HepG2 (cell line): ENCODE data around the gene TESK1. TPM values are rescaled to one million over a fixed set of nuclear protein-coding genes. Genes with fewer than 3 reads are reported as not detected.

Experiments used
- HDAC1 ChIP-seq: sonication (generic); formaldehyde crosslinking; IDR thresholded peaks from 2 replicates; pipeline ENCODE4 v1.5.1; 2020; ENCODE audit warnings: mild to moderate bottlenecking, missing genetic modification reagents
- HNRNPL ChIP-seq: fragments of 200-400 bp; formaldehyde crosslinking; IDR thresholded peaks from 2 replicates; pipeline ENCODE4 v1.6.1; 2017; ENCODE audit warnings: mild to moderate bottlenecking, low read depth, low read length
- KAT7 ChIP-seq: IDR thresholded peaks from 2 replicates; pipeline ENCODE4 v1.6.1; 2018; ENCODE audit warnings: borderline replicate concordance, missing compliant biosample characterization
- NFKB2 ChIP-seq: sonication (generic); formaldehyde crosslinking; IDR thresholded peaks from 2 replicates; pipeline ENCODE4 v1.4.0; 2020; ENCODE audit warnings: missing genetic modification reagents, borderline replicate concordance
- NONO ChIP-seq, 2 experiments: fragments of 450-650 bp in 1 of 2; sonication (generic) in 1 of 2; formaldehyde crosslinking in 1 of 2; IDR thresholded peaks in 1 of 2; conservative IDR thresholded peaks in 1 of 2; 2 replicates each; pipeline versions ENCODE4 v1.6.1 to v1.8.0; 2017 to 2022; ENCODE audit warnings: mild to moderate bottlenecking in 1 of 2, missing genetic modification reagents in 1 of 2, moderate library complexity in 1 of 2
- ZKSCAN8 ChIP-seq: IDR thresholded peaks from 2 replicates; pipeline ENCODE4 v1.6.1; 2016; ENCODE audit warnings: borderline replicate concordance, missing genetic modification reagents, missing compliant biosample characterization
- ZMYM4 ChIP-seq: sonication (generic); formaldehyde crosslinking; IDR thresholded peaks from 2 replicates; pipeline ENCODE4 v1.8.1; 2023; ENCODE audit warnings: mild to moderate bottlenecking, missing genetic modification reagents
- ZNF121 ChIP-seq: sonication (generic); formaldehyde crosslinking; IDR thresholded peaks from 2 replicates; pipeline ENCODE4 v1.5.0; 2020; ENCODE audit warnings: mild to moderate bottlenecking, missing genetic modification reagents
- polyA plus RNA-seq, 8 experiments: library from polyadenylated mRNA; depleted of rRNA in 3 of 8; stranded (reverse) in 7 of 8; unstranded in 1 of 8; fragments of >200 nt; fragmentation: Illumina TruSeq in 4 of 8; extraction: Trizol in 4 of 8; gene quantifications; 2 replicates each; pipeline versions ENCODE4 v1.2.1 to v1.2.3, GENCODE V29; 2011 to 2016; ENCODE audit warnings: low read depth in 4 of 8, missing spikeins in 1 of 8, mixed read lengths in 1 of 8; ENCODE audit not compliant: insufficient read depth in 1 of 8
- total RNA-seq, 5 experiments: library from RNA; depleted of rRNA; stranded (reverse); fragments of >200 nt; fragmentation: Illumina TruSeq; extraction: Trizol; gene quantifications; 2 replicates each; pipeline ENCODE4 v1.2.3, GENCODE V29; 2016; ENCODE audit warnings: low read depth in 1 of 5
- TF ChIP-seq, protein P1 (sequence below): sonication (generic); formaldehyde crosslinking; IDR thresholded peaks from 2 replicates; pipeline ENCODE4 v1.4.0; 2020; ENCODE audit warnings: mild to moderate bottlenecking, missing genetic modification reagents
- TF ChIP-seq, protein P2 (sequence below): sonication (generic); formaldehyde crosslinking; IDR thresholded peaks from 2 replicates; pipeline ENCODE4 v1.5.0; 2020; ENCODE audit warnings: missing genetic modification reagents, mild to moderate bottlenecking, borderline replicate concordance
- TF ChIP-seq, protein P3 (sequence below): sonication (generic); formaldehyde crosslinking; conservative IDR thresholded peaks from 2 replicates; pipeline ENCODE4 v1.4.0; 2020; ENCODE audit warnings: mild to moderate bottlenecking, missing genetic modification reagents, moderate library complexity
- TF ChIP-seq, protein P4 (sequence below): sonication (generic); formaldehyde crosslinking; IDR thresholded peaks from 2 replicates; pipeline ENCODE4 v1.5.0; 2020; ENCODE audit warnings: missing genetic modification reagents
- TF ChIP-seq, protein P5 (sequence below): sonication (generic); formaldehyde crosslinking; conservative IDR thresholded peaks from 2 replicates; pipeline ENCODE4 v1.4.0; 2020; ENCODE audit warnings: missing genetic modification reagents

Gene TESK1
- total and polyA plus RNA-seq, 2 of the 13 experiments (the other 11 are each of a cell fraction or from before 2014, with no cell fraction given): 7.3 to 13.6 TPM

GRCh38 chr9:35658137-35658967 is 53.3 kb downstream of the TESK1 start, which contains the start of gene CCDC107 (continued):
- TF ChIP-seq ZMYM4 (CRISPR knock-in tag) (peak; percentile 41; the same call in 1 of the 2 replicates), KAT7 (peak; percentile 70; the same call in 1 of the 2 replicates), NONO (IDR thresholded peaks at IDR 0.05) (no peak), NONO (CRISPR knock-in tag; conservative IDR thresholded peaks at IDR 0.05) (peak; percentile 84), NFKB2 (CRISPR knock-in tag) (no peak), ZNF121 (CRISPR knock-in tag) (peak; percentile 73), HNRNPL (peak; percentile 40; the same call in 1 of the 2 replicates), HDAC1 (CRISPR knock-in tag) (no peak; the same call in 1 of the 2 replicates), ZKSCAN8 (CRISPR knock-in tag) (peak; percentile 62; the same call in 1 of the 2 replicates)
- TF ChIP-seq, protein P1, sequence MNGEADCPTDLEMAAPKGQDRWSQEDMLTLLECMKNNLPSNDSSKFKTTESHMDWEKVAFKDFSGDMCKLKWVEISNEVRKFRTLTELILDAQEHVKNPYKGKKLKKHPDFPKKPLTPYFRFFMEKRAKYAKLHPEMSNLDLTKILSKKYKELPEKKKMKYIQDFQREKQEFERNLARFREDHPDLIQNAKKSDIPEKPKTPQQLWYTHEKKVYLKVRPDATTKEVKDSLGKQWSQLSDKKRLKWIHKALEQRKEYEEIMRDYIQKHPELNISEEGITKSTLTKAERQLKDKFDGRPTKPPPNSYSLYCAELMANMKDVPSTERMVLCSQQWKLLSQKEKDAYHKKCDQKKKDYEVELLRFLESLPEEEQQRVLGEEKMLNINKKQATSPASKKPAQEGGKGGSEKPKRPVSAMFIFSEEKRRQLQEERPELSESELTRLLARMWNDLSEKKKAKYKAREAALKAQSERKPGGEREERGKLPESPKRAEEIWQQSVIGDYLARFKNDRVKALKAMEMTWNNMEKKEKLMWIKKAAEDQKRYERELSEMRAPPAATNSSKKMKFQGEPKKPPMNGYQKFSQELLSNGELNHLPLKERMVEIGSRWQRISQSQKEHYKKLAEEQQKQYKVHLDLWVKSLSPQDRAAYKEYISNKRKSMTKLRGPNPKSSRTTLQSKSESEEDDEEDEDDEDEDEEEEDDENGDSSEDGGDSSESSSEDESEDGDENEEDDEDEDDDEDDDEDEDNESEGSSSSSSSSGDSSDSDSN (CRISPR knock-in tag): peak; percentile 88
- TF ChIP-seq, protein P2, sequence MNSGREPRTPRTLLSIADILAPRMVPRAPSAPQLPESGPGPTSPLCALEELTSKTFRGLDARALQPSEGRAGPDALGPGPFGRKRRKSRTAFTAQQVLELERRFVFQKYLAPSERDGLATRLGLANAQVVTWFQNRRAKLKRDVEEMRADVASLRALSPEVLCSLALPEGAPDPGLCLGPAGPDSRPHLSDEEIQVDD (CRISPR knock-in tag): no peak; the same call in 1 of the 2 replicates
- TF ChIP-seq, protein P3, sequence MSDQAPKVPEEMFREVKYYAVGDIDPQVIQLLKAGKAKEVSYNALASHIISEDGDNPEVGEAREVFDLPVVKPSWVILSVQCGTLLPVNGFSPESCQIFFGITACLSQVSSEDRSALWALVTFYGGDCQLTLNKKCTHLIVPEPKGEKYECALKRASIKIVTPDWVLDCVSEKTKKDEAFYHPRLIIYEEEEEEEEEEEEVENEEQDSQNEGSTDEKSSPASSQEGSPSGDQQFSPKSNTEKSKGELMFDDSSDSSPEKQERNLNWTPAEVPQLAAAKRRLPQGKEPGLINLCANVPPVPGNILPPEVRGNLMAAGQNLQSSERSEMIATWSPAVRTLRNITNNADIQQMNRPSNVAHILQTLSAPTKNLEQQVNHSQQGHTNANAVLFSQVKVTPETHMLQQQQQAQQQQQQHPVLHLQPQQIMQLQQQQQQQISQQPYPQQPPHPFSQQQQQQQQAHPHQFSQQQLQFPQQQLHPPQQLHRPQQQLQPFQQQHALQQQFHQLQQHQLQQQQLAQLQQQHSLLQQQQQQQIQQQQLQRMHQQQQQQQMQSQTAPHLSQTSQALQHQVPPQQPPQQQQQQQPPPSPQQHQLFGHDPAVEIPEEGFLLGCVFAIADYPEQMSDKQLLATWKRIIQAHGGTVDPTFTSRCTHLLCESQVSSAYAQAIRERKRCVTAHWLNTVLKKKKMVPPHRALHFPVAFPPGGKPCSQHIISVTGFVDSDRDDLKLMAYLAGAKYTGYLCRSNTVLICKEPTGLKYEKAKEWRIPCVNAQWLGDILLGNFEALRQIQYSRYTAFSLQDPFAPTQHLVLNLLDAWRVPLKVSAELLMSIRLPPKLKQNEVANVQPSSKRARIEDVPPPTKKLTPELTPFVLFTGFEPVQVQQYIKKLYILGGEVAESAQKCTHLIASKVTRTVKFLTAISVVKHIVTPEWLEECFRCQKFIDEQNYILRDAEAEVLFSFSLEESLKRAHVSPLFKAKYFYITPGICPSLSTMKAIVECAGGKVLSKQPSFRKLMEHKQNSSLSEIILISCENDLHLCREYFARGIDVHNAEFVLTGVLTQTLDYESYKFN (CRISPR knock-in tag): 0 out of 2 replicates have a peak, but pooled peaks have one; percentile 2
- TF ChIP-seq, protein P4, sequence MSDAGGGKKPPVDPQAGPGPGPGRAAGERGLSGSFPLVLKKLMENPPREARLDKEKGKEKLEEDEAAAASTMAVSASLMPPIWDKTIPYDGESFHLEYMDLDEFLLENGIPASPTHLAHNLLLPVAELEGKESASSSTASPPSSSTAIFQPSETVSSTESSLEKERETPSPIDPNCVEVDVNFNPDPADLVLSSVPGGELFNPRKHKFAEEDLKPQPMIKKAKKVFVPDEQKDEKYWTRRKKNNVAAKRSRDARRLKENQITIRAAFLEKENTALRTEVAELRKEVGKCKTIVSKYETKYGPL (CRISPR knock-in tag): no peak
- TF ChIP-seq, protein P5, sequence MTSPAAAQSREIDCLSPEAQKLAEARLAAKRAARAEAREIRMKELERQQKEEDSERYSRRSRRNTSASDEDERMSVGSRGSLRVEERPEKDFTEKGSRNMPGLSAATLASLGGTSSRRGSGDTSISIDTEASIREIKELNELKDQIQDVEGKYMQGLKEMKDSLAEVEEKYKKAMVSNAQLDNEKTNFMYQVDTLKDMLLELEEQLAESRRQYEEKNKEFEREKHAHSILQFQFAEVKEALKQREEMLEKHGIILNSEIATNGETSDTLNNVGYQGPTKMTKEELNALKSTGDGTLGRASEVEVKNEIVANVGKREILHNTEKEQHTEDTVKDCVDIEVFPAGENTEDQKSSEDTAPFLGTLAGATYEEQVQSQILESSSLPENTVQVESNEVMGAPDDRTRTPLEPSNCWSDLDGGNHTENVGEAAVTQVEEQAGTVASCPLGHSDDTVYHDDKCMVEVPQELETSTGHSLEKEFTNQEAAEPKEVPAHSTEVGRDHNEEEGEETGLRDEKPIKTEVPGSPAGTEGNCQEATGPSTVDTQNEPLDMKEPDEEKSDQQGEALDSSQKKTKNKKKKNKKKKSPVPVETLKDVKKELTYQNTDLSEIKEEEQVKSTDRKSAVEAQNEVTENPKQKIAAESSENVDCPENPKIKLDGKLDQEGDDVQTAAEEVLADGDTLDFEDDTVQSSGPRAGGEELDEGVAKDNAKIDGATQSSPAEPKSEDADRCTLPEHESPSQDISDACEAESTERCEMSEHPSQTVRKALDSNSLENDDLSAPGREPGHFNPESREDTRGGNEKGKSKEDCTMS: no peak
